ENCODE measurements around the gene C13orf42. TPM values are rescaled to one million over a fixed set of nuclear protein-coding genes. Genes with fewer than 3 reads are reported as not detected.

The C13orf42 gene
- total RNA-seq, 1 donor, result not detected

DNA sequence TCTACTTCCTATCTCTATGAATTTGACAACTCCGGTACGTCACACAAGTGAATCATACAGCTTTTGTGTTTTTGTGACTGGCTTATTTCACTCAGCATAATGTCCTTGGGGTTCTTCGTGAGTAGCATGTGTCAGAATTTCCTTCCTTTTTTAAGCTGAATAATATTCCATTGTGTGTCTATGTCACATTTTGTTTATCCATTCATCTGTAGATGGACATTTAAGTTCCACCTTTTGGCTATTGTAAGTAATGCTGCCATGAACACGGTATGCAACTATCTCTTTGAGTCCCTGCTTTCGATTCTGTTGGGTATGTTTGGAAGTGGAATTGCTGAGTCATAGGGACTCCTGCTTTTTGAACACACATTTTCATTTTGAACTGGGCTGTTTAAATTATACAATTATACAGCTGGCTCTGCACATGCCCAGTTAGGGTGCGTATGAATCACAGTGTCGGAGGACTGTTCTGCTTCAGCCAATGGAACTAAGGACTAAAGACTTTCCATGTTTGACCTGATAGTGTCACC, 43.0 kb upstream of the C13orf42 start:
- TF ChIP-seq, protein P1, sequence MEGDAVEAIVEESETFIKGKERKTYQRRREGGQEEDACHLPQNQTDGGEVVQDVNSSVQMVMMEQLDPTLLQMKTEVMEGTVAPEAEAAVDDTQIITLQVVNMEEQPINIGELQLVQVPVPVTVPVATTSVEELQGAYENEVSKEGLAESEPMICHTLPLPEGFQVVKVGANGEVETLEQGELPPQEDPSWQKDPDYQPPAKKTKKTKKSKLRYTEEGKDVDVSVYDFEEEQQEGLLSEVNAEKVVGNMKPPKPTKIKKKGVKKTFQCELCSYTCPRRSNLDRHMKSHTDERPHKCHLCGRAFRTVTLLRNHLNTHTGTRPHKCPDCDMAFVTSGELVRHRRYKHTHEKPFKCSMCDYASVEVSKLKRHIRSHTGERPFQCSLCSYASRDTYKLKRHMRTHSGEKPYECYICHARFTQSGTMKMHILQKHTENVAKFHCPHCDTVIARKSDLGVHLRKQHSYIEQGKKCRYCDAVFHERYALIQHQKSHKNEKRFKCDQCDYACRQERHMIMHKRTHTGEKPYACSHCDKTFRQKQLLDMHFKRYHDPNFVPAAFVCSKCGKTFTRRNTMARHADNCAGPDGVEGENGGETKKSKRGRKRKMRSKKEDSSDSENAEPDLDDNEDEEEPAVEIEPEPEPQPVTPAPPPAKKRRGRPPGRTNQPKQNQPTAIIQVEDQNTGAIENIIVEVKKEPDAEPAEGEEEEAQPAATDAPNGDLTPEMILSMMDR (IDR thresholded peaks at IDR 0.05; ENCODE audit: insufficient read depth, low read depth, low read length), result no peak
- H3K4me3 ChIP-seq (ENCODE audit: low read depth, low read length), result no peak overlapping the region
- peak; percentile 67 for DNase-seq (ENCODE audit: low read depth)

DNA sequence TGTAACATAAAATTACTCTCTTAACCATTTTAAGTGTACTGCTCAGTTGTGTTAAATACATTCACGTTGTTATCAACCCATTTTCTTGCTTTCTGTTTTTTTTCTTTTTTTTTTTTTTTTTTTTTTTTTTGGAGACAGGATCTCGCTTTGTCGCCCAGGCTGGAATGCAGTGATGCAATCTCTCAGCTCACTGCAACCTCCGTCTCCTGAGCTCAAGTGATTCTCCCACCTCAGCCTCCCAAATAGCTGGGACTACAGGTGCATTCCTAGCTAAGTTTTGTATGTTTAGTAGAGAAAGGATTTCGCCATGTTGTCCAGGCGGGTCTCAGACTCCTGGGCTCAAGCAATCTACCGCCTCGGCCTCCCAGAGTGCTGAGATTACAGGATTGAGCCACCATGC, 42.5 kb upstream of the C13orf42 start:
- DNase-seq (ENCODE audit: low read depth), result no peak
- TF ChIP-seq, protein P1 (IDR thresholded peaks at IDR 0.05; ENCODE audit: insufficient read depth, low read depth, low read length), result no peak
- H3K4me3 ChIP-seq (ENCODE audit: low read depth, low read length), result no peak overlapping the region

DNA sequence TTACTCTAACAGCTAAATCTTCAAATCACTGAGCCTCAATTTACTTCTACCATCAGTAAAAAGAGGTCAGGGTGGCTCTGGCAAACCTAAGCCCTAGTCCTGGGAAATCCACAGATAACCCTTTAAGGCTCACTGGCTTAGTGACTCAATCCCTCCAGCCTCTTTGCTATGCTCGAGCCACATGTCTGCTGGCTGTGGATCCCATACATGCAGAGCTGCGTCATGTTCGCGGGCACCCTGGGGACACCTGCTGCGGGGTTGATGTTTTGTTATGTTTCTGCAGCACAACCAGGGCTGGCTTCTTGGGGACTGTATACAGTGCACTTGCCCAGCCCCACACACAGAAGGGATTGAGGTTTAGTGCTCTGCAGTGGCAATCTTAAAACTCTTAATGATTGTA, 41.6 kb upstream of the C13orf42 start:
- DNase-seq (ENCODE audit: low read depth), result peak; percentile 22
- TF ChIP-seq, protein P1 (IDR thresholded peaks at IDR 0.05; ENCODE audit: insufficient read depth, low read depth, low read length), result no peak
- no peak overlapping the region for H3K4me3 ChIP-seq (ENCODE audit: low read depth, low read length)

DNA sequence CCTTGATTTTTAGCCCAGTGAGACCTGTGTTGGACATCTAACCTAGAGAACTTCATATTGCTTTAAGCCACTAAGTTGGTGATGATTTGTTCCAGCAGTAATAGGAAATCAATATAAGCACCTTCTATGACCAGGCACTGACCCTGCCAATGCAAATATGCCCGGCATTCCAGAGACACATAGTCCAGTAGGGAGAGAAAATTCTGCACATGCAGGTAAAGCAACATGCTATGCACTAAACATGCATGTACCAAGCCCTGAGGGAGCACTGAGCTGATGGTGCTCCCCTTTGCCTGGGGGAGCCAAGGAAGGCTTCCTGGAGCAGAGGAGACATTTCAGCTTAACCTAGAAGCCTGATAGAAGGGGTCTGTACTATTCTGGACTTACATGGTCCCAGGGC, 40.4 kb upstream of the C13orf42 start:
- TF ChIP-seq, protein P1 (IDR thresholded peaks at IDR 0.05; ENCODE audit: insufficient read depth, low read depth, low read length), result no peak
- no peak overlapping the region for H3K4me3 ChIP-seq (ENCODE audit: low read depth, low read length)
- DNase-seq (ENCODE audit: low read depth), result no peak

DNA sequence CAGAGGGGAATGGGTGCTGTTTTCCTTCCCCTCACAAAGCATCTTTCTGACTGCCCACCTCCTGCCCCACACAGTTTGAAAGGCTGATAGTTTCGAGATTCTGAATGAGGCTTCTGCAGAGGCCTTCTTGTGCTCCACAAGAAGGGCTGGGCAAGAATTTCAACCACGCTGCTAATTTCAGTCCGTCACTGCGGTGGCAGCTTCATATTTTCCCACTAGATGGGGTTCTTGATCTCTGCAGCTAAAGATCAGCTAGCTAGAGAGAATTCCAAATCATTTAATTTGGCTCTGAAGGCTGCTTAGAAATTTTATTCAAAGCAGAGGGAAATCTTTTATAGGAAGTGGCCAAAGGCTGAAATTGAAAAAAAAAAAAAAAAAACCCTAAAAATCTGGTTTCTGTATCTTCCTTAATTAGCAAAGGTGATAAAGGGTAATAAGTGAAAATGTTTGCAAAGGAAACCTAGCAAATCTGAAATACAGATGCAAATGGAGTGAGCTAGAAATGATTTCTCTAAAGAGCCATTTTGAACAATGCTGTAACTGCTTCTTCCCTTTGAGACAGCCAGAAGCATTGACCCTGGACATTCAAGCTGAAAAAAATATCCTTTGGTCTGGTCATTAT, 38.0 kb upstream of the C13orf42 start:
- TF ChIP-seq, protein P1 (IDR thresholded peaks at IDR 0.05; ENCODE audit: insufficient read depth, low read depth, low read length), result peak; percentile 67
- peak; percentile 64 for DNase-seq (ENCODE audit: low read depth)

DNA sequence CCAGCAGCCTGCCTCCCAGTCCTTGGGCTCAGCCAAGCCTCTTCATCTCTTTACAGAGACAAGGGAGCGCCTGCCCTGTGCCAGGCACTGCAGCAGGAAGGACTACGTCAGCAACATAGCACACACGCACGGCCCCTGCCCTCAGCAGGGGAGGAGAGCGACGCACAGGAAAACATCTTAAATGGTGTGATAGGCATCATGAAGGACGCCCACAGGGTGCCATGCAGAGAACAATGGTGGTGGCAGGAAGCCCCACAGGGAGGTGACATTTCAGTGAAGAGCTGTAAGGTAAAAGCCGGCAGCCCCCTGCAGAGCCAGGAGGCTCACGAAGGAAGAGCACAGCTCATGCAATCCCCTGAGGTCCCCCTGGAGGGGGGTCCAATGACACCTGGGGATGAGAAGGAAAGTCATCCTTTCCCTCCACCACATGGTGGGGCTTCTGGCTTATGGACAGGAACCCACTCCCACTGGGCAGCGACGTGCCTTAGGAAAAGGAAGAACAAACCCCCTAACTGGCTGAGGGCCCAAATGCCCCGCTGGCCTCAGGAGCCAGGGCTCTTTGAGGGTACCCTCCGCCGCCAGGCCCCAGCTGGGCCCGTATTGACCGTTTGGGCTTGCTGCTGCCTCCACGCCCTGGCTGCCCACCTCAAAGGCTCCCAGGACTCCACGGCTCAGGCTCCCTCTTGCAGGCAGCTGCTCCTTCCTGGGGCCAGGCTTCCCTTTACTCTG, 37.3 kb upstream of the C13orf42 start:
- no peak for DNase-seq (ENCODE audit: low read depth)
- H3K4me3 ChIP-seq (ENCODE audit: low read depth, low read length), result no peak overlapping the region

More for the DNA sequence above, 38.0 kb upstream of the C13orf42 start:
- no peak overlapping the region for H3K4me3 ChIP-seq (ENCODE audit: low read depth, low read length)

More for the DNA sequence above, 37.3 kb upstream of the C13orf42 start:
- TF ChIP-seq, protein P1 (IDR thresholded peaks at IDR 0.05; ENCODE audit: insufficient read depth, low read depth, low read length), result no peak

All from fibroblast of villous mesenchyme (primary cell).